Esophagus muscularis mucosa (tissue), 4 donors: ENCODE measurements around the gene TRIM28. TPM values are rescaled to one million over a fixed set of nuclear protein-coding genes. Genes with fewer than 3 reads are reported as not detected.

Experiments
- DNase-seq: peaks from one replicate; pipeline ENCODE4 v3.0.0-alpha.2; 2017; ENCODE audit errors: extremely low spot score
- H3K27ac ChIP-seq, 4 donors: fragments of 200-600 bp; sonication (generic); replicated peaks in 1 of 4; 1 replicate in 3 of 4; 2 replicates in 1 of 4; pipeline ENCODE4 v1.5.1; 2016 to 2019; ENCODE audit warnings: mild to moderate bottlenecking in 1 of 4
- H3K27me3 ChIP-seq, 4 donors: fragments of 200-600 bp; sonication (generic); one replicate each; pipeline versions ENCODE4 v1.5.1 to v1.6.0; 2016 to 2019
- H3K36me3 ChIP-seq, 4 donors: fragments of 200-600 bp; sonication (generic); one replicate each; pipeline ENCODE4 v1.5.1; 2016 to 2019
- H3K4me1 ChIP-seq, 4 donors: fragments of 200-600 bp; sonication (generic); one replicate each; pipeline ENCODE4 v1.5.1; 2016 to 2019
- H3K4me3 ChIP-seq, 4 donors: fragments of 200-600 bp; sonication (generic); 1 replicate in 2 of 4; 2 replicates in 2 of 4; pipeline ENCODE4 v1.5.1; 2016 to 2019; ENCODE audit warnings: mild to moderate bottlenecking in 4 of 4, moderate library complexity in 1 of 4
- H3K9me3 ChIP-seq, 4 donors: fragments of 200-600 bp; sonication (generic); 1 replicate in 3 of 4; 2 replicates in 1 of 4; pipeline ENCODE4 v1.5.1; 2016 to 2019
- EP300 ChIP-seq: sonication (generic); formaldehyde crosslinking; IDR thresholded peaks from one replicate; pipeline ENCODE4 v1.6.1; 2017; ENCODE audit warnings: antibody characterized with exemption
- POLR2A ChIP-seq: fragments of 450-650 bp; IDR thresholded peaks from one replicate; pipeline ENCODE4 v1.6.1; 2017; ENCODE audit warnings: antibody characterized with exemption, moderate library complexity, mild to moderate bottlenecking, low read depth
- POLR2AphosphoS5 ChIP-seq, 2 donors: sonication (generic); formaldehyde crosslinking; IDR thresholded peaks; one replicate each; pipeline ENCODE4 v1.6.1; 2017; ENCODE audit warnings: antibody characterized with exemption in 2 of 2
- WGBS: methylation state at CpG from one replicate; pipeline ENCODE4 v1.1.5; 2018; 5-methylcytosine and 5-hydroxymethylcytosine counted together
- intact Hi-C: fragments of 100-400 bp; cut with DNase I; formaldehyde crosslinking; loops from one replicate; pipeline ENCODE4 v1.15.1; 2023
- total RNA-seq, 4 donors: library from RNA; depleted of rRNA; stranded (reverse); fragments of >200 nt; gene quantifications; one replicate each; pipeline versions ENCODE4 v1.1.0 to v1.2.1, GENCODE V29; 2016
- TF ChIP-seq, protein P1 (sequence below), 3 experiments: fragments of 200-600 bp in 2 of 3; fragments of 450-650 bp in 1 of 3; sonication (generic) in 2 of 3; IDR thresholded peaks; one replicate each; pipeline ENCODE4 v1.5.1; 2017 to 2019; ENCODE audit warnings: antibody characterized with exemption in 3 of 3, mild to moderate bottlenecking in 2 of 3, moderate library complexity in 1 of 3

TRIM28 gene
- total RNA-seq, 4 donors from 2014 or later: 152 to 319 (median 264) TPM

DNA sequence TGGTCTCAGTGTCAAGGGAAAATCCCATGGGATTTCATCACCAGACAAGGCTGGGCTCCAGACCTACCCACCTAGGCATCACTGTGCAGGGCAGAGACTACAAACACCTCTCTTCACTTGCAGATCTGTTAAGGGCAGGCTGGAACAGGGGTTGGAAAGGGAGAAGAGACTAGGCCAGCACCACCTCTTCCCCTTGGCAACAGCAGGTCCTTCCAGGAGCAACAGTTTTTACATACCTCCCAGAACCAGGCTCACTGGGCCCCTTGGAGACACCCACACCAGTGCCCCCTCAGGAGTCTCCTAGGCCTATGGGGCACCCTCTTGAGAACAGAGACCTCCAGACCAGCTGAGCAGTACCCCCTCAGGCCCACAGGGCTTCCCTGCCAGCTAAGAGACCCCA lies 17.1 kb downstream of the TRIM28 start:
- intact Hi-C loops: no loop called here
- DNase-seq: no peak

DNA sequence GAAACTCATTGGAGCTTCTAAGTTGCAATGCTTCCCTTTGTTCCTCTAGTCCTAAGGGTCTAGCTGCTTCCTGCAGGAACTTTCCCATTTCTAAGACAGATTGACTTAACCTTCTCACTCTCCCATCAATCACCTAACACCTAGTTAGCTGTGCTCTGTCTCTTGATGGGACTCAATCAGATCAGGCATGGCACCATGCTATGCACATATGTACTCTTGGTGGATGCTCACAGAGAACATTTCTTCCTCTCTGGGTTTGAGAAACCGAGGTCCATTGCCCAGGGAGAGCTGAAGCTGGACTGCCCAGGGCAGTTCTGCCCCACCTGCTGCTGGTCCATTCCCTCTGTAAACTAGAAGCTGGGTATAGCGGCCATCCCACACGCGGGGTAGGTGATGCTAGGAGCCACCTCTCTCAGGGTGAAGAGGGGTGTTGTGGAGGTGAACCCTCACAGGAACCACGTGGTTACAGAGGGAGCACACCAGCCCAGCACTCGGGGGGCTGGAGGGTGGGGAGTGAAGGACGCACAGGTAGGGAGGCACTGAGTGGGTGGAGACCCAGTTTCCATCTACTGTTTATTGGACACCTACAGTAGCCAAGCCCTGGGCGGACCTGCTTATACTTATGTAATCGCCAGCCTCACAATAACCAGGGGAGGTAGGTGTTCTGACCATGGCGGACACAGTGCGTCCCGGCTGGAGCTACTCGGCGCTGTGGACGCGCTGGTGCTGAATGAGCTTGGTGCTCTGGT lies 17.7 kb downstream of the TRIM28 start:
- TF ChIP-seq POLR2AphosphoS5 (IDR thresholded peaks at IDR 0.05) (no peak), EP300 (no peak), POLR2A (no peak)
- TF ChIP-seq, protein P1, sequence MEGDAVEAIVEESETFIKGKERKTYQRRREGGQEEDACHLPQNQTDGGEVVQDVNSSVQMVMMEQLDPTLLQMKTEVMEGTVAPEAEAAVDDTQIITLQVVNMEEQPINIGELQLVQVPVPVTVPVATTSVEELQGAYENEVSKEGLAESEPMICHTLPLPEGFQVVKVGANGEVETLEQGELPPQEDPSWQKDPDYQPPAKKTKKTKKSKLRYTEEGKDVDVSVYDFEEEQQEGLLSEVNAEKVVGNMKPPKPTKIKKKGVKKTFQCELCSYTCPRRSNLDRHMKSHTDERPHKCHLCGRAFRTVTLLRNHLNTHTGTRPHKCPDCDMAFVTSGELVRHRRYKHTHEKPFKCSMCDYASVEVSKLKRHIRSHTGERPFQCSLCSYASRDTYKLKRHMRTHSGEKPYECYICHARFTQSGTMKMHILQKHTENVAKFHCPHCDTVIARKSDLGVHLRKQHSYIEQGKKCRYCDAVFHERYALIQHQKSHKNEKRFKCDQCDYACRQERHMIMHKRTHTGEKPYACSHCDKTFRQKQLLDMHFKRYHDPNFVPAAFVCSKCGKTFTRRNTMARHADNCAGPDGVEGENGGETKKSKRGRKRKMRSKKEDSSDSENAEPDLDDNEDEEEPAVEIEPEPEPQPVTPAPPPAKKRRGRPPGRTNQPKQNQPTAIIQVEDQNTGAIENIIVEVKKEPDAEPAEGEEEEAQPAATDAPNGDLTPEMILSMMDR (IDR thresholded peaks at IDR 0.05): no peak
- no peak for DNase-seq
- H3K27me3 ChIP-seq: peaks cover 0 to 8% (median 0%) of the 10 kb centered on the region in 4 donors
- intact Hi-C loops: no loop called here
- peaks cover 43 to 58% (median 58%) of the 10 kb centered on the region in 4 donors for H3K4me1 ChIP-seq
- peak overlapping the region; percentile 50 to 63 (median 54) for H3K4me3 ChIP-seq
- H3K27ac ChIP-seq: peak overlapping the region; percentile 64 to 83 (median 72)
- peaks cover 4 to 14% (median 9%) of the 10 kb centered on the region in 4 donors for H3K36me3 ChIP-seq
- WGBS: 60% methylated on average over 9 of the region's 16 CpGs
- H3K9me3 ChIP-seq: no peaks in the 10 kb centered on the region

More for the DNA sequence above, 17.1 kb downstream of the TRIM28 start:
- Histone ChIP-seq H3K27me3 (peaks cover 0 to 8% (median 0%) of the 10 kb centered on the region in 4 donors), H3K4me1 (peaks cover 50 to 64% (median 64%) of the 10 kb centered on the region in 4 donors), H3K4me3 (no peak overlapping the region), H3K36me3 (peaks cover 9 to 15% (median 13%) of the 10 kb centered on the region in 4 donors), H3K9me3 (no peaks in the 10 kb centered on the region), H3K27ac (no peak overlapping the region)
- TF ChIP-seq, protein P1 (IDR thresholded peaks at IDR 0.05): no peak
- TF ChIP-seq POLR2AphosphoS5 (IDR thresholded peaks at IDR 0.05): no peak
- no peak for TF ChIP-seq POLR2A
- no peak for TF ChIP-seq EP300

DNA sequence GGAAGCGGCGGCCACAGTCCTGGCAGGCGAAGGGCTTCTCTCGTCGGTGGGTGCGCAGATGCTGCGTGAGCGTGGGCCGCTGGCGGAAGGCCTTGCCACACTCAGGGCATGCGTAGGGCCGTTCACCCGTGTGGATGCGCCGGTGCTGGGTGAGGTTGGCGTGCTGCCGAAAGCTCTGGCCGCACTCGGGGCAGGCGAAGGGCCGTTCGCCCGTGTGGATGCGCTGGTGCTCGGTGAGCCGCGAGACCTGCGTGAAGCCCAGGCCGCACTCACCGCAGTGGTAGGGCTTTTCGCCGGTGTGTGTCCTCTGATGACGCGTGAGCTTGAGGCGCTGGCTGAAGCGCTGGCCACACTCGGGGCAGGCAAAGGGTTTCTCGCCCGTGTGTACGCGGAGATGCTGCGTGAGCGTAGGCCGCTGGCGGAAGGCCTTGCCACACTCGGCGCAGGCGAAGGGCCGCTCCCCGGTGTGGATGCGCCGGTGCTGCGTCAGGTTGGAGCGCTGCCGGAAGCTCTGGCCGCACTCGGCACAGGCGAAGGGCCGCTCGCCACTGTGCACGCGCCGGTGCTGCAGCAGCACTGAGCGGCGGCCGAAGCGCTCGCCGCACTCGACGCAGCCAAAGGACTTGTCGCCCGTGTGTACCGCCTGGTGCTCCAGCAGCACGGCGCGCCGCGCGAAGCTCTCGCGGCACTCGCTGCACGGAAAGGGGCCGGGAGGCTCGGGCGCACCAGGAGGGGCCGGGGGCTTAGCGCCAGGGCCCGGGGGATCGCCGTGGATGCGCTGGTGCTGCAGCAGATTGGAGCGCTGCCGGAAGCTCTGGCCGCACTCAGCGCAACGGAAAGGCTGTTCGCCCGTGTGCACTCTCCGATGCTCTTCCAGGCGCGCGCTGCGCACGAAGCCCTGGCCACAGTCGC lies 18.5 kb downstream of the TRIM28 start:
- Histone ChIP-seq H3K4me1 (peaks cover 35 to 50% (median 49%) of the 10 kb centered on the region in 4 donors), H3K4me3 (peak overlapping the region; percentile 50 to 63 (median 54)), H3K36me3 (peaks cover 0 to 13% (median 7%) of the 10 kb centered on the region in 4 donors), H3K9me3 (no peaks in the 10 kb centered on the region), H3K27ac (peak overlapping the region; percentile 64 to 83 (median 72)), H3K27me3 (peaks cover 0 to 8% (median 0%) of the 10 kb centered on the region in 4 donors)
- no peak for DNase-seq
- intact Hi-C loops: no loop called here
- TF ChIP-seq POLR2A: no peak
- peak; percentile 13 to 56 for TF ChIP-seq POLR2AphosphoS5 (IDR thresholded peaks at IDR 0.05)
- WGBS: 14% methylated on average over 19 of the region's 107 CpGs

DNA sequence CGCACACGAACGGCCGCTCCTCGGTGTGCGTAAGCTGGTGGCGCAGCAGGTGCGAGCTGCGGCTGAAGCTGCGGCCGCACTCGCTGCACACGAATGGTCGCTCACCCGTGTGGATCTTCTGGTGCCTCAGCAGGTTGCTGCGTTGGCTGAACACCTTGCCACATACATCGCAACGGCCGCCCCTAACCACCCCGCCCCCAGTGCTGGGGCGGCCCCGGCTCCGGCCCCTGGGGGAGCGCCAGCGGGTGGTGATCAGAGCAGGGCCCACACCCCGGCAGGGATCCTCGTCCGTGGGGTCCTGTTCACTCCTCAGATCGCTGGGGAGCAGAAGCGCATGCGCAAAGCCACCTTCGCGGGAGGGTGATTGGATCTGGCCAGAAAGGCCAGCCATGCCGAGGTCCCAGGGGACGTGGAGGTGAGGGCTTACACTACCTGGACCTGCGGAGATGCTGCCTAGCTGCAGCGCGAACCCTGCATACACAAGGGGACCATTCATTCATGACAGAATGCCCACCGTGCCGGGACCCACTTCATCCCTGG lies 19.2 kb downstream of the TRIM28 start:
- peaks cover 32 to 45% (median 45%) of the 10 kb centered on the region in 4 donors for H3K4me1 ChIP-seq
- intact Hi-C loops: no loop called here
- TF ChIP-seq, protein P1 (IDR thresholded peaks at IDR 0.05): no peak
- TF ChIP-seq POLR2A: no peak
- TF ChIP-seq EP300: no peak
- no peak for TF ChIP-seq POLR2AphosphoS5 (IDR thresholded peaks at IDR 0.05)
- H3K27ac ChIP-seq: peak overlapping the region; percentile 64 to 83 (median 72)
- no peak for DNase-seq
- H3K27me3 ChIP-seq: peaks cover 0 to 8% (median 0%) of the 10 kb centered on the region in 4 donors
- peaks cover 0 to 15% (median 9%) of the 10 kb centered on the region in 4 donors for H3K36me3 ChIP-seq
- 17% methylated on average over 18 of the region's 40 CpGs for WGBS
- H3K4me3 ChIP-seq: peak overlapping the region; percentile 50 to 63 (median 54)
- no peaks in the 10 kb centered on the region for H3K9me3 ChIP-seq
